ELR (cell line): ENCODE data around the gene N4BP2L2.

Experiments
- DNase-seq: peaks from one replicate; pipeline ENCODE4 v3.0.0-alpha.2; 2015; ENCODE audit warnings: low read depth

The N4BP2L2 gene

DNA sequence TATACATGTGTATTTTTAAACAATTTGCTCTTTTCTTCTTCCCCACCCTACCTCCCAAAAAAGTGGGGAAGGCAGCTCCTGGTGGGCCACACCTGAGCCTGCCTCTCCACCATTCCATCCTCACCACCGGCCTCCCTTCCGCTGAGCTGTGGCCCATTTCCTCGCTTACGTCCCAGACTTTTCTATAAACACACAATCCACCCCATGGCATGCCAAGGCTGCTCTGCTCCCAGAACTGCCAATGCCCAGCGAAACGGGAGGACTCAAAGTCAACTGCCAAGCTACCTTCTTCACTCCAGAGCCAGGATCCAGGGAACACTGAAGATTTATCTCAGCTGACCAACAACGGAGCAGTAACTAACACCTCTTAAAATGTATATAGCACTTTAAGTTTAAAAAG lies 113.4 kb downstream of the N4BP2L2 start:
- no peak for DNase-seq

DNA sequence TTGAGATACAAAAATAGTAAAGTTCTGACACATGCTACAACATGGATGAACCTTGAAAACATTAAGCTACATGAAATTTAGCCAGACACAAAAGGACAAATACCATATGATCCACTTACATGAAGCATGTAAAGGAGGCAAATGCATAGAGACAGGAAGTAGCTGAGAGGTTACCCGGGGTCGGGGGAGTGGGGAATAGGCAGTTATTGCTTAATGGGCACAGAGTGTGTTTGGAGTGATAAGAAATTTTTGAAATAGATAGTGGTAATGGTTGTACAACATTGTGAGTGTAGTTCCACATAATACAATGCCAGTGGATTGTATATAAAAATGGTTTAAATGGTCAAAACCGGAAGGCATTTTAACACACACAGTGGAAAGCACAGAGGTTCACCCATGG lies 115.0 kb downstream of the N4BP2L2 start:
- DNase-seq, result no peak

DNA sequence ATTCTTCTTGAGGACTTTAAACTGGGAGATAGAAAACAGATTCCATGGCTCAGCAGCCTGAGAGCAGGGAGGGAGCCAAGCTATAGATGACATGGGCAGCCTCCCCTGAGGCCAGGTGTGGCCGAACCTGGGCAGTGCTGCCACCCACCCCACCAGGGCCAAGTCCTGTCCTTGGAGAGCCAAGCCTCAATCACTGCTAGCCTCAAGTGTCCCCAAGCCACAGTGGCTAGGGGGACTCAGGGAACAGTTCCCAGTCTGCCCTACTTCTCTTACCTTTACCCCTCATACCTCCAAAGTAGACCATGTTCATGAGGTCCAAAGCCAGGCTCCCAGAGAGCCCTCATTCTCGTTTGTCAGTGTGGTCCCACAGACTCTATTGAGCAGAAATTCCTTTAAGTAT lies 118.7 kb downstream of the N4BP2L2 start:
- no peak for DNase-seq

DNA sequence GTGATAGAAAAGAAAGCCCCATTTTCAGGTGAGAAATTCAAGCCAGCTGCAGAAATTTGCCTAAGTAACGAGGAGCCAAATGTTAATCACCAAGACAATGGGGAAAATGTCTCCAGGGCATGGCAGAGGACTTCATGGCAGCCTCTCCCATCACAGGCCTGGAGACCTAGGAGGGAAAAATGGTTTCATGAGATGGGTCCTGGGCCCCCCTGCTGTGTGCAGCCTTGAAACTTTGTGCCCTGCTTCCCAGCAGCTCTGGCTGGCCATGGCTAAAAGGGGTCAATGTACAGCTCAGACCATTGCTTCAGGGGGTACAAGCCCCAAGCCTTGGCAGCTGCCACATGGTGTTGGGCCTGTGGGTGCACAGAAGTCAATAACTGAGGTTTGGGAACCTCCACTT lies 120.6 kb downstream of the N4BP2L2 start:
- no peak for DNase-seq

DNA sequence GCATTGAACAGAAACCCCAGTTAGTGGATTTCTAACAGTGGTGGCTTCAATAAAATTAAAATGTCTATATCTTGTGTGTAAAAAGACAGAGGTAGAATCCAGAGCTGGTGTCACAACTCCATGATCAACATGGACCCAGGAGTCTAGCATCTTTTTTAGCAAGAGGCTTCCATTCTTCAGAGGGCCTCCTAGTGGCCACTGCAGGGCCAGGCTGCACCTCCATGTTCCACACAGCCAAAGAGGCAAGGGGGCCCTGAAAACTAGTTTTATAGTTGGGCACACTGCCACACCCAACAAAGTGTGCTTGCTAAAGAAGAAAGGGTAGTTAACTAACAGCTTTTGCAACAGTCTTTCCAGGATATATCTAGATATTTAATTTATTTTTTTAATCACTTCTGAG lies 123.6 kb downstream of the N4BP2L2 start:
- peak; percentile 34 for DNase-seq

DNA sequence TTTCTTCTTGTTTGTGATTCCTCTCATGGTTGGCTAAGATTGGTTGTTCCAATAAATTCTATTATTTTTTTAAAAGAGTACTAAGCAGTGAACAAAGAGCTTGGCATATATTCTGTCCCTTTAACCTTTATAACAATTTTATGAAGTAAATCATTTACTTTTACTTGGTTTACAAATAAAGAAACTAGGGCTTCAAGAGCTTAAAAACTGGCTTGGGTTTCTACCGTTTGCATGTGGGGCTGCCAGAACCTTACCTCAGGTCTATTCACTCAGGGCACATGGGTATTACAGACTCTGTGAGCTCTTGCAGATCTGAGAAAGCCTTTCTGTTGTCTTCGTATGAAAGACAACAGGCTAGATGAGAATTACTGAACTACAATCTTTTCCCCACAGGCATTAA lies 124.0 kb downstream of the N4BP2L2 start:
- DNase-seq, result no peak

DNA sequence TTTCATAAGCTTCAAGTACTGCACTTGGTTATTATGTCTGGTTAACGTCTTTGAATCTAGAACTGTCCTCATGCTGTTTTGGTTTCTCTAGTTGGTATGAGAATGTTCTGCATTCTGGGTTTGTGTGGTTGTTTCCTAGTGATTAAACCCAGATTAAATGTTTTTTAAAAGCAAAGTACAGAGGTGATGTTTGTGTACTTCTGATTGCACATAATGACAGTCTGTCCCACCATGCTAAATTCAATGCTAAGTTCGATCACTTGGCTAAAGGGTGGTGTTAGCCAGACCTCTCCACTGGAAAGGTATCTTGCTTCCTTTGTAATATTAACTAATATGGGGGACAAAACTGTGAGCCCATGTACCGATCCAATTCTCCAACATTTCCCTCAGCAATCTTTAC lies 125.3 kb downstream of the N4BP2L2 start:
- no peak for DNase-seq

DNA sequence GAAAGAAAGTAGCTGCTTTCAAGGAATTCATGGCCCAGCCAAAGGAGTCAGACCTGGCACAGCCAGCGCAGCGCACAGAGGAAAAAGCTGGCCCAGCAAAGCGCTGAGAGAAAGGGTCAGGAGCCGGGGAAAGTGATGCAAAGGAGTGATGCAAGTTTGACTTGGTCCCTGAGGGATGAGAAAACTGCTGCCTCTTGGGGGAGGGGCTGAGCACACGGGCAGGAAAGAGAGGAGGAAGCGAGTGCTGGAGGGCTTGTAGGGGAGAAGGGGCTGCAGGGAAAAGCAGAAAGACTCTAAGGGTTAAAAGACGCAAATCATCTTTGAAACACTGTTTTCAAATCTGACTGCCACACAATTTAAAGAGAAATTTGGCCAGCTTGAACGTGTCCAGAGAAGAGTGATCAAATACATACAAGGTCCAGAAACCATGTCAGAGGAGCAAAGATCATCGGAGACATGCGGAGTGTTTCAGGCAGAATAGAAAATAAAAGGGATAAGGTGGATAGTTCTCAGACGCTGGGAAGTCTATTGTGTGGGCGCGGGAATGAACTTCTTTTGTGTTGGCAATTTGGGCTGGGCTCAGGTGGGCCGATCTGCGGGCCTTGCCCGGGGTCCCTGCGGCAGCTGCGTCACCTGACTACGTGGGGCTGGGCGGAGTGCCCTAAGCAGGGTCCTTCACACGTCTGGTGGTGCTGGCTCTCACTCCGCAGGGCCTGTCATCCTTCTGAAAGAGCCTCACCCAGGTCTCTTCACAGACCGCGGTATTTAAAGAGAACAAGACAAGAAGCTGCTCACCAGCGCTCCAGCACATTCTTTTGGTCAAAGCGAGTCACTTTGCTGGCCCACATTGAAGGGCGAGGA lies 128.8 kb downstream of the N4BP2L2 start:
- DNase-seq, result peak; percentile 44

DNA sequence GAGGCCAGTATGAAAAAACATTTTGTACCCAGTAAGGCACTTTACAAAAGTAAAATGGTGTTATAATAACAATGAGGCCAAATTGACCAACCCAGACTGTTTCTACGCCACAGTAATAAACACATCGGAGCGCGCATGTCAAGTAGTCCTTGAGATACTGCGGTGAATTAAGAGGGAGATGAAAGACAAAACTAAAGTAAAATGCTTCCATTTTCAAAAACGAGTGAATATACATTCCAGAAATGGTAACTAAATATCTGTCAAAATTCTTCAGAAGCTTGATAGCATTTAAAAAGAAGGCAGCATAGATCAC lies 129.6 kb downstream of the N4BP2L2 start:
- DNase-seq, result no peak

DNA sequence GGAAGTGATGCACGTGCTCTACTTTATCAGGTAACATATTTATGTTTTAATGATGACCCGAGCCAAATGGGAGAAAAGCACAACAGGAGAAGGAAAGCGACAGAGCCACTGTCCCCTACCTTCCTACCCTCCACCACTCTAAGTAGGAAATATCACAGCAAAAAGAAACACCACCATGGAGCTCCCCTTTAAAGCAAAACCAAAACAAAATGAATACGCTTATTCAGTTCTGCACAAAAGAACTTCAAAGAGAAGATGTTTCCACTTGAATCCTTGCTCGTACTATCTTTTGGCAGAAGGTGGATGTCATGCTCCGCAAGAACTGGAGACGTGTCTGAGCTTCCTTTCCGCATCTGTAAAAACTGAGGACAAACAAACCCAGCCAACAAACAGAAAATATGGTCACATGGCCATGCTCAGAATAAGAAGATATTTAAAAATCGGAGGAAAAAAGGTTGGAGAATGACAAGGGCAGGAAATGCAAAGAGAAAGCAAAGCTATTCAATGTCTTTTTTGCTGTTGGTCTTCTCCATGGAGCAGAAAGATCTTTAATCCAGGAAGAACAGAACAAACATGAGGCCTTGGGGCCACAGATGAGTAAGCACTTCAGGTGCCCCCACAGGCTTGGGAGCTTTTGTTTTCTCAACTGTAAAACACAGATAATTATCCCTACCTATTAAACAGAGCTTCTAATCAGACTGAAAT lies 130.1 kb downstream of the N4BP2L2 start:
- no peak for DNase-seq

DNA sequence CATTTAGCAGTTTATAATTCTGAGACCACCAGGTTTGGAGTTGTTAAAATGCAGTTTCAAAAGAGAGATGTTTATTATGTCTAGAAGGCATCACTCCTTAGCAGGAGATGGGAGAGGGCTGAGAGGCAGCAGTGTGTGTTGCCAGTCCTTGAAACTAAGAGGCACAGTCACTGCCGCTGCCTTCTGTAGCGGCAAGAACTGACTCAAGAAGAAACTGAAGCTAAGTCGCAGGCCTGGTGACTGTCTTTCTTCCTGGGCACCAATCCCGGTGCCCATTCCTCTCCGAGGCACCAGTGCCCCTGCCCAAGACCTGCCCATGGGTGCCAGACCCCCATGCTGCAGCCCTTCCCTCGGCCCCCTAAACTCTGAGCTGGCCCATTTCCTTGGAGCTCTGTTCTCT lies 130.7 kb downstream of the N4BP2L2 start:
- DNase-seq, result no peak

DNA sequence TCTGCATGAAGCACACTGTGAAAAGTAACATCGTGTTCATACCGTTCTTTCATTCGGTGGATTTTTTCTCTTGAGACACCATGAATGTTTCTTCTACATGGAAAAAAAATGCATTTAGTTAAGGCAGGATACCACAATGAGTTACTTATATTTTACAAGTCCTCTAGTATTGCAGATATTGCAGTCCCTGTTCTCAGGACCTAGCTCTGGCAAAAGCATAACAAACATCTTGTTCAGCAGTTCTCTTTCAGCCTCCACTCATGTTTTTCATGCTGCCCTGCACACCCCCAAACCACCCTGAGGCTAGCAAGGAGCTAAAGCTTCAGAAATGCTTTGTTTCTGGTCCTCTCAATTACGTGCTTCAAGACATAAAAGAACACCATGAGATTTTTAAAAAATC lies 135.5 kb downstream of the N4BP2L2 start:
- no peak for DNase-seq

DNA sequence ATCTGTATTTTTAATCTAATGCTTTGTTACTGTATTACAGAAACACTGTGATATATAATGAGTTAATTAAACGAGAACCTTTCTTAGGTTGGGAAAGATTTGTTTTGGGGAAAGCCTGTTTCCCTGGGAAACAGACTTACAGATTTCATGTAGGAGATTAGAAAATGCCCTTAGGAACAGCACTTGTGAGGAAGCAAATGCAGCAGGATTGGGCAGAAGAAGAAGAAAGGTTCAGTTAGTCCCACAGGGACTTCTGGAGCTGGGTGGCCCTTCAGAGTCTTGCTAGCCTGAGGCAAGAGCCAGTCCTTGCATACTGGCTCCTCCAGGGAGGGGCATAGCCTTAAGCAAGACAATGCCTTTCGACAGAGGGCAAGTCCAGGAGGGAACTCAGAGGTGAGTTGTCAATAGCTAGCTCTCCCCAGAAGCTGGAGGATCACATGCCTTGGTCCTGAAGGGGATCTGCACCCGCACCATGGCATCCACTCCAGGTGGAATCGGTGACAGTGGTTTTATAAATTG lies 147.4 kb downstream of the N4BP2L2 start:
- DNase-seq, result no peak

DNA sequence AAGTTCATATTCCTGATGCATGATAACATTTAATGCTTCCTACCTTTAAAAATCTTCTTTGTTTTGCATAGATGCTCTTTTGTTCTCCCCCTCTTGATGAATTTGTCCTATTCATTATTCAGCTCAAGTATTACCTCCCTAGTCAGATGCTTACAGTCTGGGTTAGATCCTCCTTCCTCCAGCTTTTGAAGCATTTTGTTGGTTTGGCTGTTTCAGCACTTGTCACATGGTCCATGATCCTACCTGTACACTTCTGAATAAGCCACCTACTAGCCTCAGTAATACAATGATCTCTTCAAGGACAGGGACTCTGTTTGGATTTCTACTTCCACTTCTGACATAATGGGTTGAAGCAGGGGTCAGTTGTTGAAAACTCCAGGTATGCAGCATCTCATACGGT lies 148.1 kb downstream of the N4BP2L2 start:
- no peak for DNase-seq

DNA sequence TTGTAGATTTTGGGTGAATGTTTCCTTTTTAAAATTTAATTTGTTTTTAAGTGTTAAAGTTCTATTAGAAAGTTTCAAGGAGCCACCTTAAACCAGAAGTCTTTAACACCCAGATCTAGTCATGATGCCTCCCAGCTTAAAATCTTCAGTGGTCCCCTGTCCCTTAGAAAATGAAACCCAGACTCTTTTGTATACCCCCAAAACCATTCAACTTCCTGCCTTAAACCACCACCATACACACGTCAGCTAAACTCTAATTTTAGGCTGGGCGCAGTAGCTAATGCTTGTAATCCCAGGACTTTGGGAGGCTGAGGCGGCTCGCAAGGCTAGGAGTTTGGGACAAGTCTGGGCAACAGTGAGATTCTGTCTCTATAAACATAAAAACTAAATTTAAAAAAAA lies 148.5 kb downstream of the N4BP2L2 start:
- no peak for DNase-seq

DNA sequence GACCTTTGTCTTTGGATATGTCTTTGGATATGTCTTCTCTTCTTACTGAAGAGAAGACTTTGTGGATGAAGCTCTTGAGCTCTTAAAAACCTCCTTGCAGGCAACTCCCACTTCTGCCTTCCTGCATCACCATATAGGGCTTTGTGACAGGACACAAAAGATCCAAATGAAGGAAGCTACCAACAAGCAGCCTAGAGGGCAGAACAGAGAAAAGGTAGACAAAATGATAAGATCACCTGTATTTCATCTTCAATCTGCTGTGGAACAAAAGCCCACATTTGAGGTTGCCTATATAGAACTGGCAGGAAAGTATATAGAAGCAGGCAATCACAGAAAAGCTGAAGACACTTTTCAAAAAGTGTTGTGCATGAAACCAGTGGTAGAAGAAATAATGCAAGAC lies 153.2 kb downstream of the N4BP2L2 start:
- DNase-seq, result no peak

DNA sequence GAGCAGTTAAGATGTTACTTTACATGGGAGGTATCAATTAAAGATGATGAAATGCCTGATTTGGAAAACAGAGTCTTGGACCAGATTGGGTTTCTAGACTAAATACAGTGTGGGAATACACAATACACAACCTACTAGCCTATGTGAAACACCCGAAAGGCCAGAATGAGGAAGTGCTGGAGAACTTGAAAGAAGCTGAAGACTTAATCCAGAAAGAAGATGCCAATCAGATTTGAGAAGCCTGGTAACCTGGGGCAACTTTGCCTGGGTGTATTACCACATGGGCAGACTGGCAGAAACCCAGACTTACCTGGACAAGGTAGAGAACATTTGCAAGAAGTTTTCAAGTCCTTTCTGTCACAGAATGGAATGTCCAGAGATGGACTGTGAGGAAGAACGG lies 153.9 kb downstream of the N4BP2L2 start:
- DNase-seq, result no peak

DNA sequence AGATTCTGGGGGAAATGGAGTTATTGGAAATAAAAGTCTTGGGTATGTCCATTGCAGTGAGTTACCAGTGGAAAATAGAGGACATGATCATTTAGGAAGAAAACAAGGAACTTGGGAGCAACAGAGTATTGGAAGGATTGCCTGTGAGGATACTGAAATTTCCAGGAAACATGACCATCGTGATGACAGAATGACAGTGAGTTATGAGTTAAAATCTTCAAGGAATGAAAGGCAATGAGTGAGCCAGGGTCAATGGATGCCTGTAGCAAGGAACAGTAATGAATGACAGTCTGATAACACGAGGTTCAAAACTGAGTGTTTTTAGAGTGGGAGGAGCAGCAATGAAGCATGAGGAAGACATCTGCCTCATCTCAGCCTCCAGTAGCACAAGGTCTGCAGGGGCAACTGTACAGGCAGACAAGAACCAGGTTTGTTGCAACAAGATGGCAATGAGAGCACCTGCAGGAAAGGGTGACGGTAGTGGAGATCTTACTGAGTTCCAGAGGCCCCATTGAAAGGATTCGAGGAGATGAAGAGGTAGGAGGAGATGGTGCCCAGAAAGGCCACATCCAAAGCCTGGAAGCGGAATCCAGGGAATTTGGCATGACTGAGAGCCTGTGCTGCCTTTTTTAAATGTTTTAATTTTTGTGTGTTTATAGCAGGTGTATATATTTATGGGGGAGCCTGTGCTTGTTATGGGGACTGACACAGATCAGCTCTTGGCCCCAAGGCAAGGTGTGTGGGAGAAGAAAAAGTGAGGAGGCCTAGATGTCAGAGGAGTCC lies 154.6 kb downstream of the N4BP2L2 start:
- DNase-seq, result no peak
